ENCODE data around the gene SLC23A3. TPM values are rescaled to one million over a fixed set of nuclear protein-coding genes. Genes with fewer than 3 reads are reported as not detected.

The SLC23A3 gene
- total RNA-seq, 1 donor from 2014 or later = 1.1 TPM

DNA sequence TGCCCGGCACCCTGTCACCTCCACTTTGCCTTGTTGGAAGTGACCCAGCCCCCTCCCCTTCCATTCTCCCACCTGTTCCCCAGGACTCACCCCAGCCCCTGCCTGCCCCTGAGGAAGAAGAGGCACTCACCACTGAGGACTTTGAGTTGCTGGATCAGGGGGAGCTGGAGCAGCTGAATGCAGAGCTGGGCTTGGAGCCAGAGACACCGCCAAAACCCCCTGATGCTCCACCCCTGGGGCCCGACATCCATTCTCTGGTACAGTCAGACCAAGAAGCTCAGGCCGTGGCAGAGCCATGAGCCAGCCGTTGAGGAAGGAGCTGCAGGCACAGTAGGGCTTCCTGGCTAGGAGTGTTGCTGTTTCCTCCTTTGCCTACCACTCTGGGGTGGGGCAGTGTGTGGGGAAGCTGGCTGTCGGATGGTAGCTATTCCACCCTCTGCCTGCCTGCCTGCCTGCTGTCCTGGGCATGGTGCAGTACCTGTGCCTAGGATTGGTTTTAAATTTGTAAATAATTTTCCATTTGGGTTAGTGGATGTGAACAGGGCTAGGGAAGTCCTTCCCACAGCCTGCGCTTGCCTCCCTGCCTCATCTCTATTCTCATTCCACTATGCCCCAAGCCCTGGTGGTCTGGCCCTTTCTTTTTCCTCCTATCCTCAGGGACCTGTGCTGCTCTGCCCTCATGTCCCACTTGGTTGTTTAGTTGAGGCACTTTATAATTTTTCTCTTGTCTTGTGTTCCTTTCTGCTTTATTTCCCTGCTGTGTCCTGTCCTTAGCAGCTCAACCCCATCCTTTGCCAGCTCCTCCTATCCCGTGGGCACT is 12.7 kb upstream of the SLC23A3 start:
- Mint-ChIP-seq H3K27ac (ENCODE audit: unreplicated experiment) (peak overlapping the region; percentile 99), H3K9me3 (ENCODE audit: unreplicated experiment) (peaks cover 21% of the 10 kb centered on the region), H3K4me1 (ENCODE audit: low read depth, unreplicated experiment) (peaks cover 29% of the 10 kb centered on the region), H3K4me3 (ENCODE audit: unreplicated experiment) (no peak overlapping the region), H3K27me3 (ENCODE audit: unreplicated experiment) (peaks cover 20% of the 10 kb centered on the region), H3K36me3 (ENCODE audit: unreplicated experiment) (no peaks in the 10 kb centered on the region)
- TF ChIP-seq, protein P1, sequence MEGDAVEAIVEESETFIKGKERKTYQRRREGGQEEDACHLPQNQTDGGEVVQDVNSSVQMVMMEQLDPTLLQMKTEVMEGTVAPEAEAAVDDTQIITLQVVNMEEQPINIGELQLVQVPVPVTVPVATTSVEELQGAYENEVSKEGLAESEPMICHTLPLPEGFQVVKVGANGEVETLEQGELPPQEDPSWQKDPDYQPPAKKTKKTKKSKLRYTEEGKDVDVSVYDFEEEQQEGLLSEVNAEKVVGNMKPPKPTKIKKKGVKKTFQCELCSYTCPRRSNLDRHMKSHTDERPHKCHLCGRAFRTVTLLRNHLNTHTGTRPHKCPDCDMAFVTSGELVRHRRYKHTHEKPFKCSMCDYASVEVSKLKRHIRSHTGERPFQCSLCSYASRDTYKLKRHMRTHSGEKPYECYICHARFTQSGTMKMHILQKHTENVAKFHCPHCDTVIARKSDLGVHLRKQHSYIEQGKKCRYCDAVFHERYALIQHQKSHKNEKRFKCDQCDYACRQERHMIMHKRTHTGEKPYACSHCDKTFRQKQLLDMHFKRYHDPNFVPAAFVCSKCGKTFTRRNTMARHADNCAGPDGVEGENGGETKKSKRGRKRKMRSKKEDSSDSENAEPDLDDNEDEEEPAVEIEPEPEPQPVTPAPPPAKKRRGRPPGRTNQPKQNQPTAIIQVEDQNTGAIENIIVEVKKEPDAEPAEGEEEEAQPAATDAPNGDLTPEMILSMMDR (IDR thresholded peaks at IDR 0.05; ENCODE audit: partially characterized antibody, unreplicated experiment) = no peak
- no peak for DNase-seq

DNA sequence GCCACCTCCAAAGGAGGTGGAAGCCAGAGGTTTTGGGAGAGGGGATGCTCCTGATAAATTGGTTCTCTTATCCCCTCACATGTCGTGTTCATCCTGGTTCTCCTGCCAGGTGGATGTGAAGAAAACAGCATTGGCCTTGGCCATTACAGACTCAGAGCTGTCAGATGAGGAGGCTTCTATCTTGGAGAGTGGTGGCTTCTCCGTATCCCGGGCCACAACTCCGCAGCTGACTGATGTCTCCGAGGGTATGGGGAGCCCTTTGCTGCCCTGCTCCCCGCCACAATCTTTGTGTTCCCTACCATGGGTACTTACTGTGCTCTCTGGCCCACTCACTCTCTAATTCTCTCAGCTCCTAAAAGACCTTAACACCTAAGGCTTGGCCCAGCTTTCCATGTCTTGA is 11.7 kb upstream of the SLC23A3 start:
- H3K27me3 Mint-ChIP-seq (ENCODE audit: unreplicated experiment) = peaks cover 21% of the 10 kb centered on the region

DNA sequence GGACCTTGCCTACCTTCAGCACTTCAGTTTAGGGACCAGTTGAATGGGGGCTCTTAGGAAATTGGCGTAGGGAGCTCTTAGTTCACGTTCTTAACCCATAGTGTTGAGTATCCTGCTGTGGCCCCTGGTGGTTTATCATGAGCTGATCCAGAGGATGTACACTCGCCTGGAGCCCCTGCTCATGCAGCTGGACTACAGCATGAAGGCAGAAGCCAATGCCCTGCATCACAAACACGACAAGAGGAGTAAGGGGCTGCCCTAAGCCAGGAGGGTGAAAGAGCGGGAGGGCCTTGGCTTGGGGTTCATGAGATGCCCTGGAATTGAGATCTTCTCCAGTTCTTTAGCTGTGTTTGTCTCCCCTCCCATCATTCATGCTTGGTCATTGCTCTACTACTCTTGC is 11.1 kb upstream of the SLC23A3 start:
- peak overlapping the region; percentile 41 for H3K27ac Mint-ChIP-seq (ENCODE audit: unreplicated experiment)
- H3K4me1 Mint-ChIP-seq (ENCODE audit: low read depth, unreplicated experiment) = peaks cover 29% of the 10 kb centered on the region
- TF ChIP-seq, protein P1 (IDR thresholded peaks at IDR 0.05; ENCODE audit: partially characterized antibody, unreplicated experiment) = no peak
- DNase-seq = no peak
- H3K27me3 Mint-ChIP-seq (ENCODE audit: unreplicated experiment) = peaks cover 23% of the 10 kb centered on the region
- no peaks in the 10 kb centered on the region for H3K36me3 Mint-ChIP-seq (ENCODE audit: unreplicated experiment)
- H3K9me3 Mint-ChIP-seq (ENCODE audit: unreplicated experiment) = peaks cover 27% of the 10 kb centered on the region
- no peak overlapping the region for H3K4me3 Mint-ChIP-seq (ENCODE audit: unreplicated experiment)

More for the DNA sequence above, 11.7 kb upstream of the SLC23A3 start:
- H3K27ac Mint-ChIP-seq (ENCODE audit: unreplicated experiment) = peak overlapping the region; percentile 52
- no peaks in the 10 kb centered on the region for H3K36me3 Mint-ChIP-seq (ENCODE audit: unreplicated experiment)
- peak overlapping the region; percentile 42 for H3K4me3 Mint-ChIP-seq (ENCODE audit: unreplicated experiment)
- H3K9me3 Mint-ChIP-seq (ENCODE audit: unreplicated experiment) = peaks cover 27% of the 10 kb centered on the region
- no peak for DNase-seq
- H3K4me1 Mint-ChIP-seq (ENCODE audit: low read depth, unreplicated experiment) = peaks cover 29% of the 10 kb centered on the region
- TF ChIP-seq, protein P1 (IDR thresholded peaks at IDR 0.05; ENCODE audit: partially characterized antibody, unreplicated experiment) = no peak

- Mint-ChIP-seq H3K27me3 (ENCODE audit: unreplicated experiment) (peaks cover 26% of the 10 kb centered on the region), H3K9me3 (ENCODE audit: unreplicated experiment) (peaks cover 34% of the 10 kb centered on the region), H3K4me1 (ENCODE audit: low read depth, unreplicated experiment) (peaks cover 28% of the 10 kb centered on the region), H3K4me3 (ENCODE audit: unreplicated experiment) (peak overlapping the region; percentile 99), H3K36me3 (ENCODE audit: unreplicated experiment) (no peaks in the 10 kb centered on the region), H3K27ac (ENCODE audit: unreplicated experiment) (no peak overlapping the region)
- DNase-seq = no peak
- TF ChIP-seq, protein P1 (IDR thresholded peaks at IDR 0.05; ENCODE audit: partially characterized antibody, unreplicated experiment) = no peak
Observed at GRCh38 chr2:219179601-219180465, 10.0 kb upstream of the SLC23A3 start.
